Gastroesophageal sphincter (tissue), 4 donors: Measurements from ENCODE around the gene TRIP4. TPM values are rescaled to one million over a fixed set of nuclear protein-coding genes. Genes with fewer than 3 reads are reported as not detected.
A peak's percentile ranks its signal among the peaks of the same experiment; 100 is the strongest.

Experiments used
- ATAC-seq: fragments of 150-250 bp; one replicate; pipeline ENCODE4 v1.9.1; 2016; ENCODE audit warnings: mild to moderate bottlenecking, moderate library complexity
- H3K27ac ChIP-seq, 4 donors: fragments of 200-600 bp; sonication (generic) in 3 of 4; 1 replicate in 3 of 4; 2 replicates in 1 of 4; pipeline ENCODE4 v1.5.1; 2016 to 2019
- H3K27me3 ChIP-seq: fragments of 200-600 bp; sonication (generic); one replicate; pipeline ENCODE4 v1.5.1; 2019
- H3K36me3 ChIP-seq, 2 donors: fragments of 200-600 bp; sonication (generic); one replicate each; pipeline ENCODE4 v1.5.1; 2019; ENCODE audit warnings: control low read depth in 1 of 2
- H3K4me1 ChIP-seq, 3 donors: fragments of 200-600 bp; sonication (generic); 1 replicate in 2 of 3; 2 replicates in 1 of 3; pipeline ENCODE4 v1.5.1; 2016 to 2019; ENCODE audit warnings: control low read depth in 2 of 3
- H3K4me3 ChIP-seq, 2 donors: fragments of 200-600 bp; sonication (generic); one replicate each; pipeline ENCODE4 v1.5.1; 2019; ENCODE audit warnings: mild to moderate bottlenecking in 1 of 2, moderate library complexity in 1 of 2
- H3K9me3 ChIP-seq, 3 donors: fragments of 200-600 bp; sonication (generic); one replicate each; pipeline ENCODE4 v1.5.1; 2017 to 2019; ENCODE audit warnings: control low read depth in 2 of 3
- CTCF ChIP-seq, 4 experiments: fragments of 200-600 bp in 2 of 4; fragments of 450-650 bp in 2 of 4; sonication (generic) in 1 of 4; IDR thresholded peaks; one replicate each; pipeline ENCODE4 v1.5.1; 2017 to 2019; ENCODE audit warnings: antibody characterized with exemption in 4 of 4, mild to moderate bottlenecking in 2 of 4, moderate library complexity in 2 of 4
- POLR2A ChIP-seq, 2 donors: fragments of 450-650 bp; IDR thresholded peaks; one replicate each; pipeline ENCODE4 v1.6.1; 2017; ENCODE audit warnings: antibody characterized with exemption in 2 of 2, mild to moderate bottlenecking in 2 of 2, moderate library complexity in 1 of 2
- WGBS, 2 donors: methylation state at CpG; one replicate each; pipeline ENCODE4 v1.1.5; 2018; ENCODE audit warnings: low coverage in 1 of 2; 5-methylcytosine and 5-hydroxymethylcytosine counted together
- small RNA-seq, 4 donors: library from RNA; depleted of rRNA; stranded (forward); fragments of <200 nt; gene quantifications; one replicate each; pipeline ENCODE3, GENCODE V24; 2016
- total RNA-seq, 4 donors: library from RNA; depleted of rRNA; stranded (reverse); fragments of >200 nt; gene quantifications; one replicate each; pipeline ENCODE4 v1.1.0, GENCODE V29; 2016

TRIP4 gene
- total RNA-seq, 4 donors from 2014 or later, result 7.7 to 17.0 (median 11.1) TPM

- Histone ChIP-seq H3K9me3 (no peaks in the 10 kb centered on the region), H3K4me1 (peaks cover 8 to 90% (median 36%) of the 10 kb centered on the region in 3 donors), H3K4me3 (no peak overlapping the region), H3K36me3 (peaks cover 0 to 26% of the 10 kb centered on the region in 2 donors), H3K27ac (peak overlapping the region; percentile 29 to 77 (median 72)), H3K27me3 (no peaks in the 10 kb centered on the region)
- no peak for ATAC-seq
- no peak for TF ChIP-seq CTCF (IDR thresholded peaks at IDR 0.05)
- no peak for TF ChIP-seq POLR2A (IDR thresholded peaks at IDR 0.05)
- WGBS, 2 donors, result 0 to 23% methylated on average over 1 of the region's 1 CpG
Measured at GRCh38 chr15:64503640-64504039, 116.0 kb downstream of the TRIP4 start.

Small RNA genes within 50 kb of the gene (small RNA-seq; reads per million reads assigned to genes)
- gene RF00019, result 0 reads per million in 4 donors
- gene RF00554, result 0 reads per million in 4 donors

Other genes starting within 250 kb of the TRIP4 start
- under 1 TPM in 2 of 4 donors, not detected in 2; 0.13 to 0.19 TPM for gene SNX22, start 236.1 kb upstream of the TRIP4 start, total RNA-seq
- gene PPIB, start 224.8 kb upstream of the TRIP4 start, total RNA-seq, result 100 to 1,000 TPM; 151 to 257 (median 235) TPM
- gene CSNK1G1, start 31.7 kb upstream of the TRIP4 start, total RNA-seq, result 10 to 100 TPM in 2 of 4 donors, 1 to 10 TPM in 2; 9.2 to 67.0 (median 11.9) TPM
- gene PCLAF, start 6.4 kb upstream of the TRIP4 start, total RNA-seq, result 1 to 10 TPM in 1 of 4 donors, not detected in 3; 2.4 TPM
- gene ZNF609, start 72.7 kb downstream of the TRIP4 start, total RNA-seq, result 10 to 100 TPM; 38.7 to 50.6 (median 43.9) TPM